Progenitor cell of endocrine pancreas (in vitro differentiated cells): Measurements from ENCODE around the gene NETO2. TPM values are rescaled to one million over a fixed set of nuclear protein-coding genes. Genes with fewer than 3 reads are reported as not detected.

Source experiments
- DNase-seq: peaks from one replicate; pipeline ENCODE4 v3.0.0; 2021; ENCODE audit warnings: low spot score; ENCODE audit not compliant: unreplicated experiment
- H3K27ac Mint-ChIP-seq: 2 replicates; pipeline ENCODE4 v1.8.0; 2021; ENCODE audit warnings: mild to moderate bottlenecking, moderate library complexity, mixed read lengths
- H3K27me3 Mint-ChIP-seq: 2 replicates; pipeline ENCODE4 v1.8.0; 2021; ENCODE audit warnings: mixed read lengths
- H3K36me3 Mint-ChIP-seq: 2 replicates; pipeline ENCODE4 v1.8.0; 2022; ENCODE audit warnings: mixed read lengths; ENCODE audit not compliant: insufficient read depth
- H3K4me1 Mint-ChIP-seq: 2 replicates; pipeline ENCODE4 v1.8.0; 2021; ENCODE audit warnings: low read depth, mixed read lengths
- H3K4me3 Mint-ChIP-seq: 2 replicates; pipeline ENCODE4 v1.8.0; 2021; ENCODE audit warnings: low read depth, mild to moderate bottlenecking, moderate library complexity, mixed read lengths
- H3K9me3 Mint-ChIP-seq: 2 replicates; pipeline ENCODE4 v1.8.0; 2021; ENCODE audit warnings: low read depth, mixed read lengths
- total RNA-seq: library from RNA; stranded (reverse); gene quantifications from 2 replicates; pipeline ENCODE4 v1.2.1, GENCODE V29; 2021
- TF ChIP-seq, protein P1 (sequence below): fragments of 200-600 bp; sonication (generic); IDR thresholded peaks from one replicate; pipeline ENCODE4 v1.5.0; 2021; ENCODE audit warnings: antibody characterized with exemption, mild to moderate bottlenecking; ENCODE audit not compliant: unreplicated experiment

Gene NETO2
- total RNA-seq, 1 donor from 2014 or later: 55.2 TPM

DNA sequence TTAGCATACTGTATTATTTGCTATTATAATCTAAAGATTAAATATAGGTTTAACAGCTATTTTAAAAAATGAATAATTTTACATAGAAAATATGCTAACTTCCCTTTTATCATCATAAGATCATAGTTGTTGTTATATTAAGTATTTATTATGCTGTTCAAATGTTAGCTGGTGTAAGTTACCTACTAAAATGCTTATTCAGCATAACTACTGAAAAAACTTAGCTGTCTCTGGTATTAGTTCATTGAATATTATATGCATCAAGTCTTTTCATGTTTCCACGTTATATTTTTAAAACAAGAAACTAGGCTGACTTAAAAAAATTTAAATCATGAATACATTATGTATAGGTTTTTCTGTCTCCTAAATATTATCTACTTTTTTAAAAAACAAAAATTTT lies 62.6 kb downstream of the NETO2 start:
- H3K27me3 Mint-ChIP-seq: no peaks in the 10 kb centered on the region
- TF ChIP-seq, protein P1, sequence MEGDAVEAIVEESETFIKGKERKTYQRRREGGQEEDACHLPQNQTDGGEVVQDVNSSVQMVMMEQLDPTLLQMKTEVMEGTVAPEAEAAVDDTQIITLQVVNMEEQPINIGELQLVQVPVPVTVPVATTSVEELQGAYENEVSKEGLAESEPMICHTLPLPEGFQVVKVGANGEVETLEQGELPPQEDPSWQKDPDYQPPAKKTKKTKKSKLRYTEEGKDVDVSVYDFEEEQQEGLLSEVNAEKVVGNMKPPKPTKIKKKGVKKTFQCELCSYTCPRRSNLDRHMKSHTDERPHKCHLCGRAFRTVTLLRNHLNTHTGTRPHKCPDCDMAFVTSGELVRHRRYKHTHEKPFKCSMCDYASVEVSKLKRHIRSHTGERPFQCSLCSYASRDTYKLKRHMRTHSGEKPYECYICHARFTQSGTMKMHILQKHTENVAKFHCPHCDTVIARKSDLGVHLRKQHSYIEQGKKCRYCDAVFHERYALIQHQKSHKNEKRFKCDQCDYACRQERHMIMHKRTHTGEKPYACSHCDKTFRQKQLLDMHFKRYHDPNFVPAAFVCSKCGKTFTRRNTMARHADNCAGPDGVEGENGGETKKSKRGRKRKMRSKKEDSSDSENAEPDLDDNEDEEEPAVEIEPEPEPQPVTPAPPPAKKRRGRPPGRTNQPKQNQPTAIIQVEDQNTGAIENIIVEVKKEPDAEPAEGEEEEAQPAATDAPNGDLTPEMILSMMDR: no peak
- no peak overlapping the region for H3K27ac Mint-ChIP-seq
- DNase-seq: no peak
- peaks cover 14% of the 10 kb centered on the region for H3K36me3 Mint-ChIP-seq
- H3K4me1 Mint-ChIP-seq: peaks cover 1% of the 10 kb centered on the region
- H3K4me3 Mint-ChIP-seq: no peak overlapping the region
- H3K9me3 Mint-ChIP-seq: no peaks in the 10 kb centered on the region

DNA sequence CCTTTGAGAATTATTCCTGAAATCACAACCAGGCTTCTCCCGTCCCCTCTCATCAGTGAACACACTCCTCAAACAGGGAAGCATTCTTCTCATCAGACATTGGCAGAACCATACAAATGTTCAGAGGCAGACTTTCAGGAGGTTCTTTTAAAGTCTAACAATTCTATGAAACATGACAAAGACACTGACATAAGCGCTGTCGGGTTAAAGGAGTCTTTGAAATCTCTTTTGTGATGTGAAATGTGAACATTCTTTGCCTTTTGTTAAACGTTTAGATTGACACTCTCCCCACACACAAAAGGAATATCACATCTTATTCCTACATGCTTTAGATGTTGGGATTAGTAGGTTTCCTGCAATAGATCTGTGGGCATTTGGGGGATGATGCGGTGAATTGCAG lies 63.9 kb downstream of the NETO2 start:
- Mint-ChIP-seq H3K36me3 (peaks cover 11% of the 10 kb centered on the region), H3K4me3 (no peak overlapping the region), H3K4me1 (peaks cover 1% of the 10 kb centered on the region), H3K9me3 (no peaks in the 10 kb centered on the region), H3K27me3 (no peaks in the 10 kb centered on the region), H3K27ac (no peak overlapping the region)
- TF ChIP-seq, protein P1: no peak
- no peak for DNase-seq

DNA sequence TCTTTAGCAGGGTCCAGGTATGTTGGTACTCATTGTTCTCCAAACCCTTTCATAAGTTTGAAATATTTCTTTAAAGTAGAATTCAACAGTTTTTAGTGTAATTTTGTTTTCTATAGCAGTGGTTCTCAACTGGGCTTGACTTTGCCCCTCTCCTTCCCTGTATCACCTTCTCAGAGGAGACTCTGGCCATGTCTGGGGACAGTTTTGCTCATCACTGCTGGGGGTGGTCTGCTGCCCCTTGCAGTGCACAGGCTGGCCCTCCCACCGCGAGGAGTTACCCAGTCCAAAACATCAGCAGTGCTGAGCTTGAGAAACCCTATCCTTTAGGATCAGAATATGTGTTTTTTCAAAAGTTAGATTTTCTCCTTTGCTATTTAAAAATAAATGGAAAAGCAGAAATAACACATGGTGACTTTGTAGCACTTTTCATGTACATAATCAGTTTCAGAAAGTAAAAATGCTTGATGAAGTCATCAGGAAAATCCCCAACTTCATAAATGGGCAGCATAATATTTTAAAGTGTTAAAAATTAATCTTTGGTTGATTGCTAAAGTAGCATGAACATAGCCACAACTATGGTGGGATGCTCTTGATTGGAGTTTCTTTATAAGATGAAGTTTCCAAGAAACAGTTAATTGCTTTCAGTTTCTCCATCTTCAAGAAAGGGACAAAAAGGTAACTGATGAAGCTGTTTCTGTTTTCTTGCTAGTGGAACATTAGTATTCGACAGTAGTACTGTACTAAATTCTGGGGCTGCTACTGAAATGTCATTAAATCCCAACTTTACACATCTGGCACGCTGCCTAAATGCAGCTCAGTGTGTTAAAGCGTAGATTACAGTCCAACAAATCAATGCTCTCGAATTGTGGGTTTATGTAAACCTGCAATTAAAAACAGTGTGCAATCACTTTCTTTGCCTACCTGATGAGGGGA lies 70.3 kb downstream of the NETO2 start:
- no peak for DNase-seq
- Mint-ChIP-seq H3K27me3 (no peaks in the 10 kb centered on the region), H3K4me1 (peaks cover 1% of the 10 kb centered on the region), H3K27ac (no peak overlapping the region), H3K4me3 (no peak overlapping the region), H3K9me3 (peaks cover 4% of the 10 kb centered on the region), H3K36me3 (no peaks in the 10 kb centered on the region)
- TF ChIP-seq, protein P1: no peak

DNA sequence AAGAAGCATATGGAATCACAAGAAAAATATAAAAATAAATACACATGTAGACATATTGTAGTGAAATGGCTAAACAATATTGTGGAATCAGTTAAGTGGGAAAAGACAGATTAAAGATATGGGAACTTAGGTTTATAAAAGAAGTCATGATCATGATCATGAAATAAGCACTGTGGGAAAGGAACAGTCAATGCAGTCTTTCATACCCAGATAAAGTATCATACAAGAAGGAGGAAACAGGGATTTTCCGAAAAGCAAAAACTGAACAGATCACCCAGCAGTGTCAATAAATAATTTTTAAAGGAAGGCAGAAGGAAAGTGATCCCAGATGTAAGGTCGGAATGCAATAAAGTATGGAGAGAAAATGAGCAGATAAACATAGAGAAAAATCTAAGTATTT lies 71.6 kb downstream of the NETO2 start:
- H3K4me1 Mint-ChIP-seq: peaks cover 5% of the 10 kb centered on the region
- peaks cover 6% of the 10 kb centered on the region for H3K27me3 Mint-ChIP-seq
- H3K36me3 Mint-ChIP-seq: no peaks in the 10 kb centered on the region

DNA sequence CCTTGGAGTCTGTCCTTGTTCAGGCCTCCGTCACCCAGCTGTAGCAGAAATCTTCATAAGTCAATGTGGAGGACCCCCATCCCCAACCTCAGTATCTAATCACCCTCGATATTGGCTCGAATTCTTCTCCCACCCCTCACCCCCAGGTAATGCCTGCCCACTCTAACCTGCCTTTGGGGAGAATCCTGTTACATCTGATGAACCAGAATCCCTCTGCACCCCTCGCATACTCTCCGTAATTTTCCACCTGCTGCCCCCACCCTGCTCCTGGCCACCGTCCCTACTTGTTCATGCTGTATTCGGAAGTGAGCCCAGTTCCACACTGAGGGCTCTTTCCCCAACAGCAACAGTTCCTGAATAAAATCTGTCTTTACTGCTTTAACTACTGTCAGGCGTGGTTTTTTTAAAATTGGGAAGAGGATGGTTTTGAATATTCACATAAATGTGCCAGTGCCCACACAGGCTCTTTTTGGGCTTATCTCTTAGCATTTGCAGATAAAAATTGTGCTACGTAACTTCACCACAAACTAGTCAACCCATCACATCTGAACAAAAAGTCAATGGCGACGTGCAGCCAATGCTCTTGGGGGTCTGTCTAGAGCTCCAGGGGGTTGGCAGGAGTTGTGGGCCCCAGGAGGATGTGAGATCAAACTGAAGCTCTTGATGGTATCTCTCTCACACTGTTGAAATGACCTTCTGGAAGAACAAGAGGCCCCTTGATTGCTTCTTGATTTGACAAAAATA lies 73.7 kb downstream of the NETO2 start:
- H3K4me1 Mint-ChIP-seq: peaks cover 12% of the 10 kb centered on the region
- no peak for DNase-seq
- no peaks in the 10 kb centered on the region for H3K36me3 Mint-ChIP-seq
- peaks cover 4% of the 10 kb centered on the region for H3K9me3 Mint-ChIP-seq
- no peak overlapping the region for H3K4me3 Mint-ChIP-seq
- TF ChIP-seq, protein P1: no peak
- peaks cover 8% of the 10 kb centered on the region for H3K27me3 Mint-ChIP-seq
- H3K27ac Mint-ChIP-seq: no peak overlapping the region

More for the DNA sequence above, 71.6 kb downstream of the NETO2 start:
- no peak overlapping the region for H3K27ac Mint-ChIP-seq
- no peak overlapping the region for H3K4me3 Mint-ChIP-seq
- no peak for DNase-seq
- H3K9me3 Mint-ChIP-seq: peaks cover 4% of the 10 kb centered on the region
- TF ChIP-seq, protein P1: no peak
